ENCODE results near the gene SRSF3.

Gene SRSF3

GRCh38 chr6:36623547-36624459 is 29.6 kb downstream of the SRSF3 start:
- no peaks in the 10 kb centered on the region for H3K36me3 ChIP-seq (ENCODE audit: control insufficient read depth, insufficient read depth, low read length)
- H3K9me3 ChIP-seq (ENCODE audit: control insufficient read depth, low read length): no peaks in the 10 kb centered on the region
- peaks cover 5% of the 10 kb centered on the region for H3K4me1 ChIP-seq (ENCODE audit: control insufficient read depth, insufficient read depth, low read length, poor library complexity, severe bottlenecking)
- DNase-seq: peak; percentile 60 to 67 (median 62)
- no peaks in the 10 kb centered on the region for H3K27me3 ChIP-seq (replicated peaks; ENCODE audit: control insufficient read depth, insufficient read depth, low read length, poor library complexity, severe bottlenecking)
- no peak overlapping the region for H3K27ac ChIP-seq (ENCODE audit: insufficient read depth, low read length, poor library complexity, severe bottlenecking)
- no peak overlapping the region for H3K4me3 ChIP-seq (ENCODE audit: insufficient read depth, low read depth, low read length, poor library complexity, severe bottlenecking)

- Histone ChIP-seq H3K27ac (ENCODE audit: insufficient read depth, low read length, poor library complexity, severe bottlenecking) (no peak overlapping the region), H3K27me3 (replicated peaks; ENCODE audit: control insufficient read depth, insufficient read depth, low read length, poor library complexity, severe bottlenecking) (no peaks in the 10 kb centered on the region), H3K4me1 (ENCODE audit: control insufficient read depth, insufficient read depth, low read length, poor library complexity, severe bottlenecking) (peaks cover 5% of the 10 kb centered on the region), H3K4me3 (ENCODE audit: insufficient read depth, low read depth, low read length, poor library complexity, severe bottlenecking) (no peak overlapping the region), H3K9me3 (ENCODE audit: control insufficient read depth, low read length) (no peaks in the 10 kb centered on the region), H3K36me3 (ENCODE audit: control insufficient read depth, insufficient read depth, low read length) (no peaks in the 10 kb centered on the region)
- no peak for DNase-seq
Observed at GRCh38 chr6:36624461-36625157, 30.4 kb downstream of the SRSF3 start.

GRCh38 chr6:36625158-36625919 is 31.2 kb downstream of the SRSF3 start:
- Histone ChIP-seq H3K9me3 (ENCODE audit: control insufficient read depth, low read length) (no peaks in the 10 kb centered on the region), H3K4me1 (ENCODE audit: control insufficient read depth, insufficient read depth, low read length, poor library complexity, severe bottlenecking) (peaks cover 5% of the 10 kb centered on the region), H3K4me3 (ENCODE audit: insufficient read depth, low read depth, low read length, poor library complexity, severe bottlenecking) (no peak overlapping the region), H3K27ac (ENCODE audit: insufficient read depth, low read length, poor library complexity, severe bottlenecking) (no peak overlapping the region), H3K36me3 (ENCODE audit: control insufficient read depth, insufficient read depth, low read length) (no peaks in the 10 kb centered on the region), H3K27me3 (replicated peaks; ENCODE audit: control insufficient read depth, insufficient read depth, low read length, poor library complexity, severe bottlenecking) (no peaks in the 10 kb centered on the region)
- DNase-seq: no peak

- Histone ChIP-seq H3K9me3 (ENCODE audit: control insufficient read depth, low read length) (no peaks in the 10 kb centered on the region), H3K27ac (ENCODE audit: insufficient read depth, low read length, poor library complexity, severe bottlenecking) (no peak overlapping the region), H3K4me1 (ENCODE audit: control insufficient read depth, insufficient read depth, low read length, poor library complexity, severe bottlenecking) (peaks cover 5% of the 10 kb centered on the region), H3K36me3 (ENCODE audit: control insufficient read depth, insufficient read depth, low read length) (no peaks in the 10 kb centered on the region), H3K4me3 (ENCODE audit: insufficient read depth, low read depth, low read length, poor library complexity, severe bottlenecking) (no peak overlapping the region), H3K27me3 (replicated peaks; ENCODE audit: control insufficient read depth, insufficient read depth, low read length, poor library complexity, severe bottlenecking) (no peaks in the 10 kb centered on the region)
- no peak for DNase-seq
Observed at GRCh38 chr6:36626636-36627035, 32.5 kb downstream of the SRSF3 start.

- no peak for DNase-seq
- Histone ChIP-seq H3K4me1 (ENCODE audit: control insufficient read depth, insufficient read depth, low read length, poor library complexity, severe bottlenecking) (peaks cover 5% of the 10 kb centered on the region), H3K9me3 (ENCODE audit: control insufficient read depth, low read length) (no peaks in the 10 kb centered on the region), H3K36me3 (ENCODE audit: control insufficient read depth, insufficient read depth, low read length) (no peaks in the 10 kb centered on the region), H3K27ac (ENCODE audit: insufficient read depth, low read length, poor library complexity, severe bottlenecking) (no peak overlapping the region), H3K4me3 (ENCODE audit: insufficient read depth, low read depth, low read length, poor library complexity, severe bottlenecking) (no peak overlapping the region), H3K27me3 (replicated peaks; ENCODE audit: control insufficient read depth, insufficient read depth, low read length, poor library complexity, severe bottlenecking) (no peaks in the 10 kb centered on the region)
Observed at GRCh38 chr6:36627141-36627540, 33.0 kb downstream of the SRSF3 start.

- Histone ChIP-seq H3K4me3 (ENCODE audit: insufficient read depth, low read depth, low read length, poor library complexity, severe bottlenecking) (no peak overlapping the region), H3K36me3 (ENCODE audit: control insufficient read depth, insufficient read depth, low read length) (no peaks in the 10 kb centered on the region), H3K9me3 (ENCODE audit: control insufficient read depth, low read length) (no peaks in the 10 kb centered on the region), H3K27me3 (replicated peaks; ENCODE audit: control insufficient read depth, insufficient read depth, low read length, poor library complexity, severe bottlenecking) (no peaks in the 10 kb centered on the region), H3K27ac (ENCODE audit: insufficient read depth, low read length, poor library complexity, severe bottlenecking) (no peak overlapping the region), H3K4me1 (ENCODE audit: control insufficient read depth, insufficient read depth, low read length, poor library complexity, severe bottlenecking) (peaks cover 5% of the 10 kb centered on the region)
- DNase-seq: no peak
Observed at GRCh38 chr6:36627801-36628246, 33.7 kb downstream of the SRSF3 start.

- no peak overlapping the region for H3K27ac ChIP-seq (ENCODE audit: insufficient read depth, low read length, poor library complexity, severe bottlenecking)
- no peak for DNase-seq
- H3K27me3 ChIP-seq (replicated peaks; ENCODE audit: control insufficient read depth, insufficient read depth, low read length, poor library complexity, severe bottlenecking): no peaks in the 10 kb centered on the region
- H3K9me3 ChIP-seq (ENCODE audit: control insufficient read depth, low read length): no peaks in the 10 kb centered on the region
- H3K4me1 ChIP-seq (ENCODE audit: control insufficient read depth, insufficient read depth, low read length, poor library complexity, severe bottlenecking): no peaks in the 10 kb centered on the region
- no peaks in the 10 kb centered on the region for H3K36me3 ChIP-seq (ENCODE audit: control insufficient read depth, insufficient read depth, low read length)
- H3K4me3 ChIP-seq (ENCODE audit: insufficient read depth, low read depth, low read length, poor library complexity, severe bottlenecking): no peak overlapping the region
Observed at GRCh38 chr6:36629784-36630183, 35.6 kb downstream of the SRSF3 start.

GRCh38 chr6:36631326-36632011 is 37.3 kb downstream of the SRSF3 start:
- Histone ChIP-seq H3K4me1 (ENCODE audit: control insufficient read depth, insufficient read depth, low read length, poor library complexity, severe bottlenecking) (no peaks in the 10 kb centered on the region), H3K27me3 (replicated peaks; ENCODE audit: control insufficient read depth, insufficient read depth, low read length, poor library complexity, severe bottlenecking) (no peaks in the 10 kb centered on the region), H3K9me3 (ENCODE audit: control insufficient read depth, low read length) (no peaks in the 10 kb centered on the region), H3K27ac (ENCODE audit: insufficient read depth, low read length, poor library complexity, severe bottlenecking) (no peak overlapping the region), H3K4me3 (ENCODE audit: insufficient read depth, low read depth, low read length, poor library complexity, severe bottlenecking) (no peak overlapping the region), H3K36me3 (ENCODE audit: control insufficient read depth, insufficient read depth, low read length) (no peaks in the 10 kb centered on the region)
- no peak for DNase-seq

GRCh38 chr6:36633370-36633769 is 39.2 kb downstream of the SRSF3 start:
- Histone ChIP-seq H3K4me3 (ENCODE audit: insufficient read depth, low read depth, low read length, poor library complexity, severe bottlenecking) (no peak overlapping the region), H3K9me3 (ENCODE audit: control insufficient read depth, low read length) (no peaks in the 10 kb centered on the region), H3K4me1 (ENCODE audit: control insufficient read depth, insufficient read depth, low read length, poor library complexity, severe bottlenecking) (no peaks in the 10 kb centered on the region), H3K27me3 (replicated peaks; ENCODE audit: control insufficient read depth, insufficient read depth, low read length, poor library complexity, severe bottlenecking) (no peaks in the 10 kb centered on the region), H3K27ac (ENCODE audit: insufficient read depth, low read length, poor library complexity, severe bottlenecking) (no peak overlapping the region), H3K36me3 (ENCODE audit: control insufficient read depth, insufficient read depth, low read length) (no peaks in the 10 kb centered on the region)
- no peak for DNase-seq
